HG03196 (cell line): Measurements from ENCODE around the gene DYSF.

Experiments used
- ATAC-seq: cut with Tn5 transposase; IDR thresholded peaks from one replicate; pipeline ENCODE4 v1.9.1; 2021; ENCODE audit not compliant: unreplicated experiment

The DYSF gene

DNA sequence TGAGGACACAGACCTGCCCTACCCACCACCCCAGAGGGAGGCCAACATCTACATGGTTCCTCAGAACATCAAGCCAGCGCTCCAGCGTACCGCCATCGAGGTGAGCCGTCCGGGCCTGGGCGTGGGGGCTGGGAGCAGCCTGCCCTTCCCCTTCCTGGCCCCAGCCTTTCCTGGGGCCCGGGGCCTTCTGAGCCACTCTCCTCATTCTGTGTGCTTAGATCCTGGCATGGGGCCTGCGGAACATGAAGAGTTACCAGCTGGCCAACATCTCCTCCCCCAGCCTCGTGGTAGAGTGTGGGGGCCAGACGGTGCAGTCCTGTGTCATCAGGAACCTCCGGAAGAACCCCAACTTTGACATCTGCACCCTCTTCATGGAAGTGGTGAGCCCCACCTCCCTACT is 157.9 kb downstream of the DYSF start:
- no peak for ATAC-seq

DNA sequence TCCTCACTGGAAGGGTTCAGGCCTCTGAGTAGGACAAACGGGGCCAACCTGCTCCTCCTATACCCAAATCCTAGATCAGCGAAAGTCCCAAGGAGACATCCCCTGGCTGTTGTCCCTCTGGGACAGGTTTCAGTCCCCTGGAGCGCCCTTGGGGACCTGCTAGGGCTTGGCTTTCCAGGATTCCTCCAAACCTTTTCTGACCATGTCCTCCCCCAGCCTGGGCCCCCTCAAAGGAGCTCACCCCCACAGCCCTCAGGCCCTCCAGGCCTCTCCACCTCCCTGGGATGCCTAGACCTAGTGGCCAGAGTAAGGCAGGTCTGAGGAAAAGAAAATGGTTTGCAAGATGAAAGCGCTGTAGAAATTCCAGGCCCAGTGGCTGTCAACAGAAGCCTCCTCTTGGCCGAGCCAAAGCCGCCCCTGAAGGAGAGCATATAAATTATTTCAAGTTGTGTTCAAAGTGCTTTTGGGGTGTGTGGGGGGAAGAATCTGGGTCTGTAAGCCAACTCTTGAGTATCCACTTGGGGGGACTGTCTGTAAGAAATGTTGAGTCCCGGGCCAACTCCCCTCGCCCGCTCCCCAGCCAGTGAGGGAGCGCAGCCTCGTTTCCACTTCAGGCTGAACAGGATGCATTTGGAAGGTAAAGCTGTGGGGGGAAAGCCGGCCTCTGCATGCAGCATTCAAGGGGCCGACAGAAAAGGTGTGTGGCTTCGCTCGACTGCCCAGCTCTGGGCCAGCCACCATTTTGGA is 158.6 kb downstream of the DYSF start:
- no peak for ATAC-seq

DNA sequence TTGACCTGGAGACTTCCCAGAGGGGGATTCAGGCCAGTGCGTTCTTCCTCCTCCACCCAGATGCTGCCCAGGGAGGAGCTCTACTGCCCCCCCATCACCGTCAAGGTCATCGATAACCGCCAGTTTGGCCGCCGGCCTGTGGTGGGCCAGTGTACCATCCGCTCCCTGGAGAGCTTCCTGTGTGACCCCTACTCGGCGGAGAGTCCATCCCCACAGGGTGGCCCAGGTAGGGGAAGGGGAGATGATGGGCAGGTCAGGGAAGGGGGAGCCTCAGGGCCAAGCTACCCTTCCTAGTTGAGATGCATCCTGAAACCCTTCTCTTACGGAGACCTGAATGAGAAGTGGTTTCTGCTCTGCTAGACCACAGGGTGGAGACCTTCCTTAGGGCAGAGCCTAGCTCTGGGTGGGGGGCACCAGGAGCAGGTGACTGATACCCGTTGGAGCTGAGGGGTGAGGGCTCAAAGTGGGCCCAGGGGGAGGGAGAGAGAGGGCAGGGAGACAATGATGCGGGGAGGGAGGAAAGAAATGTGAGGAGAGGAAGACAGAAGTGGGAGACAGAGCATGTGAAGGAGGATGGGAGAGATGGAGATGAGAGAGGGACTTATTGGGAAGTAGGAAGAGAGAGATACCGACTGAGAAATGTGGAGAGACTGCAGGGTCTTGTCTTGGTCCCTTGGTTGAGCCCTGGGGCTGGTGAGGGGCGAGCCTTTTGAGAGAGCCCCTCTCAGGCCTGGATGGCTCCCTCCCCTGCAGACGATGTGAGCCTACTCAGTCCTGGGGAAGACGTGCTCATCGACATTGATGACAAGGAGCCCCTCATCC is 159.4 kb downstream of the DYSF start:
- no peak for ATAC-seq

DNA sequence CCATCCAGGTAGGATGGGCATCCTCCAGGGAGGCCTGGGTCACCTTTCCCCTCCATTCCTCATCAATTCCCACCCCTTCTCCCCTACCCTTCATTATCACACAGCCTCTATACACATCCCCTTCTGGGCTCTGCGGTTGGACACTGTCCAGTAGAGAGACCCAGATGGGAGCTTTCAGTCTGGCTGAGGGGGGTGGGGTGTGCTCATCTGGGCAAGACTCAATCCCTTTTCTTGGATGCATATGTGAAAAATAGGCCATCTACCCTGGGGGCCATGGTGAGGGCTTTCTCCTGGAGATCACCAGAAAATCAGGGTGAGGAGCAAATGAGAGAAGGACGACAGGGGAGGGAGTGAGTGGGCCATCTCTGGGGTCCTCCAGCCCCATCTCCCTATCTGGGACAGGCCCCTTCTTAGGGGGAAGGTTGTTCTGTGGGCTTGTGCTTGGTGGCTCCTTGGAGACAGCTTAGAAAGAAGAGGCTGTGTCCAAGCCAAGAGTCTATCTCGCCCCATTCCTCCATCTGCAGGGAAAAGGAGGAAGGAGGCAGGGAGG is 160.1 kb downstream of the DYSF start:
- ATAC-seq: no peak

DNA sequence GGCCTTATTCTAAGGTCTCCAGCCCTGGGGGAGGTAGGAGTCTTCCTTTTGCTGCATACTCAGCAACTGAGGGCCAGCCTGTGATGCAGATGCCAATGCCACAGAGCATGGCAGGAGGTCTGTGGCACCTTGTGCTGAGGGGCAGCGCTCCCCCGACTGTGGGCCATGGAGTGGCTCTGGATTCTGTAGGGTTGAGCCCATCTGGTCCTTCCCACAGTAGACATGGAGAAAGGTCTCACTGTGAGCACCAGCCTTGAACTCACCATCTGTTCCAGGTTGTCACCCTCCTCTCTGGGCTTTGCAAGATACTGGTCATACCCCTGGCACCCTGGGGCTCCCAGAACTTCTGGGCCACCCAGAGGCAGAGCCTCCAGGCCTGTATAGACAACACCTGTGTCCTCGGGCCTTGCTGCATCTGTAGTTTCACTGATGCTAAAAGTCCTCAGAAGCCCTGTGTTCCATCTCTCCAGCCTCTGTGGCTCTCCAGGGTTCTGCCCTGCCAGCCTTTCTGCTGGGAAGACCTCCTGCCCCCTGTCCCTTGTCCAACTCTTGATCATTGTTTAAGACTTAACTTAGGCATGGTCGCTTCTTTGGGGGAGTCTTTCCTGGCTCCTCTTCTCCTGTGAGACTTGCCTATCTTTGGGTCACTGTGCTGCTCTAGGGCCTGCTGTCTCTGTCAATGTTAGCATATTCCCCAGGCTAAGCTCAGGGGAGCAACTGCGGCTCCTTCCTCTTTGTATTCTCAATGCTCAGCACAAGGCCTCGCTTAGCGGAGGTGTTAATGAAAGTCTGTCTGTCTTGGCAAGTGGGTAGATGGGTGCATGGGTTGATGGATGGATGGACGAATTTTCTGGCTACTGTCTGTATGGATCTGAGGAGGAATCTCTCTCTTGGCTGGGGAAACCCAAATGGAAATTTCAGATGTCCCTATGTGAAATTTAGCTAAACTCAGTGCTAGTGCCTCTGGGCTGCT is 160.9 kb downstream of the DYSF start:
- no peak for ATAC-seq

DNA sequence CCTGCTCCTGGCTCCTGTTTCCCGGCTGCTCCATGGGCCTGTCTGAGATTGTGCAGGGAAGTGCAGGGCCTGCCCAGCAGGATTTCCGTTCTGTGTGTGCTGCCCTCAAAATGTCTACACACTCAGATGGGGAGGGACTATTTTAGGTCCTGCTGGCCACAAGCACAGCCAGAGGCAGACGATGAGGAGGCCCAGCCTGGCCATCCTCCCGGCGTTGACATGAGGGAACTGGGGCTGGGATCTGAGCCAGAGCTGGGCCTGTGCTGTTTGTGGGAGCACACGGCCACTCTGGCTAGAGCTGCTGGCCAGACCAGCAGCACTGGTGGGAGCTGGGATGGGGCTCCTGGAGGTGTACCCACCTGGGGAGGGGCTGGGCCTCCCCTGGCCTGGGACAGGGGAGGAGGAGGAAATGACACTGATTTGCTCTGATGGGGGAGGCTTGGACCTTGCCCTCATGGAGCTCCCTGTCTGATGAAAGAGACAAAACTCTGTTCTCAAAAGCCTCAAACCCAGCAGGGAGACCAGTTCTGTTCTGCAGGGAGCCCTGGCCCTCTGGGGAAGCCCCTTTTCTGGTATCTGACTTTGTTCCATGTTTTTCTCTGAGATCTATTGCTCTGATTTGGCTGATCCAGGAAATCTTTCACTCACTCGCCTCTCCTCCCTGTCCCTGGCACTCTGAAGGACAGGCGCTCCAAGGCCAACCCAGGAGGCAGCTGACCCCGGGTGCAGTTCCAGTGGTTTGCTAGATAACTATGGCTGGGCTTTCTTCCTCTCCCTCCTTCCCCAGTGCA is 161.8 kb downstream of the DYSF start:
- no peak for ATAC-seq

DNA sequence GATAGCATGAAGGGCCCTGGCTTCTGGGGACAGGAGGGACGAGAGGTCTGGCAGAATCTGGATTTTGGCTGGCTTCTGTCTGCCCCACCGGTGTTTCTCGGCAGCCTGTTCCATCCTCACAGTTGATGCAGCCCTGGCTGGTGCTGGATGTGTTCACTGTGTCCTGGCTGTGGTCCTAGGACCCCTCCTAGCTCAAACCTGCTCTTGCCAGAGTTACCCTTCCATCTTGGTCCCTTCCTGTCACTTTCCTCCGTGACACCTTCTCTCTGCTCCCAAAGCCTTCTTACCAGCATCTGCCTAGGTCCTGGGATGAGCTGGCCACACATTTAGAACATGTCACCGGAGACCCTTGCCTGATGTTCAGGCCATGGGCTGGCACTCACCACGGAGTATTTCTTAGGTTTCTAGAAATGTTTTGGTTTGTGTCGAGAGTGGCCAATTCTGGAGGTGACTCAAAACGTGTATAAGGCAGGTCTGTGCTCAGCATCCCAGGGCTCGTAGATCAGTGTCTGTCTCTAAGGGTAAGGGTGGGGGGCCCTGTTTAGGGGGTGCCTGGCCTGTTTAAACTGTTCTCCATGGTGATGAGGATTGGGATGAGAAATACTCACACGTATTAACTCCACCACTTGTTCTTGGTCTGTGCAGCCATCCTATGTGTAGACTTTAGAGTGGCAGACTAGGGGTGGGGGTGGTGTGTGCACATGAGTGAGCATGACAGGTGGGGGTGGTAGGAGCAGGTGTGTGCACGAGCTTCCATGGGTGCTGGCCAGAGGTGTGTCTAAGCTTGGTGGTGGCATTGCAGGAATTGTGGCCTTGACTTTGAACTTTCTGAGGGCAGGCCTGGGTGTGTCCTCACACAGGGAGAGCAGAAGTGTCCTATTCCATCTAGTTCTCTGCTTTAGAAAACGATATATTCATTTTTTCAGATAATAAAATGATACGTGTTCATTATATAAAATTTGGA is 162.7 kb downstream of the DYSF start:
- no peak for ATAC-seq

DNA sequence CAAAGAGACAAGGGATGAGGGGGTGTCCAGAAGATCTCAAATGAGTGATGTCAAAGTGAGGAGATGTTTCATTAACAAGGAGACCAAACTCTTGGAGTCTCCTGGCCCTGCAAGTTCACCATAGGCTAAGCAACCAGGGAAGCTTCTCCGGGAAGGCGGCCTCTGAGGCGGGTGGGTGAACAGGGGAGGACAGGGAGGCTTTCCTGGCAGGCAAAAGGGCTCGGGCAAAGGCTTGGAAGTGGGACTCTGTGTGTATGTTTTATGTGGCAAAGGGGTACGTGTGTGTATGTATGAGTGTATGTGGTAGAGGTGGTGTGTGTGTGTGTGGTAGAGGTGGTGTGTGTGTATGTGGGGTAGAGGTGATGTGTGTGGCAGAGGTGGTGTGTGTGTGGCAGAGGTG is 163.9 kb downstream of the DYSF start:
- no peak for ATAC-seq

DNA sequence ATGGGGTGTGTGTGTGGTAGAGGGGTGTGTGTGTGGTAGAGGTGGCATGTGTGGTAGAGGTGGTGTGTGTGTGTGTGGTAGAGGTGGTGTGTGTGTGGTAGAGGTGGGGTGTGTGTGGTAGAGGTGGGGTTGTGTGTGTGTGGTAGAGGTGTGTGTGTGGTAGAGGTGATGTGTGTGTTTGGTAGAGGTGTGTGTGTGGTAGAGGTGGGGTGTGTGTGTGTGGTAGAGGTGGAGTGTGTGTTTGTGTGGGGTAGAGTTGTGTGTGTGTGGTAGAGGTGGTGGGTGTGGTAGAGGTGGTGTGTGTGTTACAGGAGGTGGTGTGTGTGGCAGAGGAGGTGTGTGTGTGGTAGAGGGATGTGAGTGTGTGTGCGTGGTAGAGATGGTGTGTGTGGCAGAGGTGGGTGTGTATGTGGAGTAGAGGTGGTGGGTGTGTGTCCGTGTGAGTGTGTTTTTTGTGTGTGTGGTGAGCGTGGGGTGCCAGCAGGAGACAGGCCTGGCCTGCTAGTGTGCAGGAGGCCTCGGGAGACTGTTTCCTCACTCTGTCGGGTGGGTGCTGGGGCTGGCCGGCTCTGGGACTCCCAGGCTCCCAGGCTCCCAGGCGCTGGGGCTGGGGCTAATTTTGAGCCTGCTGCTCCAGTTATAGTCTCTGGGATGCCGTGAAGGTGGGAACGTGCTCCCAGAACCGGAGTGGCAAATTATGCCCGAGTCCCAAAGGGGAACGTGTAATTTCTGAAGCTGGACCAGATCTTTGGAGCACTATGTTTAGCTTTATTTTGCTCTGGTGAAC is 165.2 kb downstream of the DYSF start:
- ATAC-seq: no peak

DNA sequence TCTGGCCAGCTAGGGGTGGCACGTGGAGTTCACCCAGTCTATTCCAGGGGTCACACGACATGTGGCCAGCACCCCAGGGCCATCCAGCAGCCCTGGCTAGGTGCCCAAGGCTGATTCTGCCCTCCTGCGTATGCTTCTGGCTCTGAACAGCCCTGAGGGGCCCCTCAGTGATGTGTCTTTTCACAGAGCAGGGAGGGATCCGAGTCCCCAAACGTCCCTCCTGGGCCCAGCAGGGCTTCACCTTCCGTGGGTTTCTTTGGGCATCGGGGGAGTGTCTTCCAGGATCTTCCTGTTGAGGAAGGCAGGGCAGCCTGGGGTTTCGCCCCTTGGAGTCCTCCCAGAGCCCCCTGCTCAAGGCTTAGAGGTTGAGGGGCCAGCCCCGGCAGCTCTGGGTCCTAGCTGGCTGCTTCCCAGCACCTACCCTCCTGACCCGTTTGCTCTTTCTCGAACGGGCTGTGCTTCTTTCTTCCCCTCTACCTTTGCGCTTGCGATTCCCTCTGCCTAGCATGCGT is 165.9 kb downstream of the DYSF start:
- no peak for ATAC-seq

DNA sequence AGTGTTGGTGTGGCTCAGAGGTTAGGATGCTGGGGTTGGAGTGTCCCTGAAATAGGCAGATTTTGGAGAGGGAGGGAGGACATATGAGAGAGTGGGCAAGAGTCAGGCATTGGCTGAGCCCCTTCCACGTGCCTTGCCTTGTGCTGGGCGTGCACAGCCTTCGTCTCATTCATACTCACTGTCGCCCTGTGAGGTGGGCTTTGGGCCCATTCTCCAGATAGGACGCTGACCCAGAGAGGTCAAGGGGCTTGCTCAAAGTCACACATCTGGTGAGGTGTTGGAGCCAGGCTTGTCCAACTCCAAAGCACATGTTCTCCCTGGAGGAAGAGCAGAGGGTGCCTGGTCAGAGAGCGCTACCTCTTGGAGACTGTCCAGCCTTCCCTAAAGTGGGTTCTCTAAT is 166.8 kb downstream of the DYSF start:
- ATAC-seq: no peak

DNA sequence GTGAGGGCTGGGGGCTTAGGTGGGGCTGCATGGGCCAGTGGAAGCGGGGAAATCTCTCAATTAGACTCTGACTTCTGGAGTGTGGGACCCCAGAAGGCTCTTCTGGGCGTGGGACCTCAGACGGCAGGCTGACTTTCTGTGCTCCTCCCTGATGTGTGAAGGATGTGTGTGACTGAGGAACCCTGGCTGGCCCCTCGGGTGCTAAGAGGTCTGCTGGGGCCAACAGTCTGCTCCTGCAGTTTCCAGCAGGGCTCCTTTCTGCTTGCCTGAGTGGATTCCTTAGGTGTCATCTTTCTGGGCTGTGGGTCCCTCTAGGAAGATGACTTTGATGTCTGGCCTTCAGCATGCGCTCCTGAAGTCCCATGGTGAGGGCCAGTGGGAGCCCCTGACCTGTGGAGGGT is 167.5 kb downstream of the DYSF start:
- no peak for ATAC-seq

DNA sequence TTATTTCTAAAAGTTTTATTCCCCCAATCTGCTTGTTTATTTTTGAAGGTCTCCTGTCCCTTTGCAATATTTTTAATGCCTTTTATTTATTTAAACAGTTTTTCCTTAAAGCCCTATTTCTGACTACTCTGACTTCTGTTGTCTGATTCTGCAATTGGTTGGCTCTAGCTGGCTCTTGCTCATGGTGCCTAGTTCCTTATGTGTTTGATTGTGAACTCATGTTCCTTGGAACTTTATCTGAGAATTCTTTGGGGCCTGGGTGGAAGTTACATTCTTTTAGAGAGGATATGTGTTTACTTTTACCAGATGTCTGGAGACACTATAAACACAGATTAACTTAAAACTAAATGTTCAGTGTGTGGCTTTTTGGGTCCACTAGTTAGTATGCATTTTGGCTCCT is 175.9 kb downstream of the DYSF start:
- ATAC-seq: no peak

DNA sequence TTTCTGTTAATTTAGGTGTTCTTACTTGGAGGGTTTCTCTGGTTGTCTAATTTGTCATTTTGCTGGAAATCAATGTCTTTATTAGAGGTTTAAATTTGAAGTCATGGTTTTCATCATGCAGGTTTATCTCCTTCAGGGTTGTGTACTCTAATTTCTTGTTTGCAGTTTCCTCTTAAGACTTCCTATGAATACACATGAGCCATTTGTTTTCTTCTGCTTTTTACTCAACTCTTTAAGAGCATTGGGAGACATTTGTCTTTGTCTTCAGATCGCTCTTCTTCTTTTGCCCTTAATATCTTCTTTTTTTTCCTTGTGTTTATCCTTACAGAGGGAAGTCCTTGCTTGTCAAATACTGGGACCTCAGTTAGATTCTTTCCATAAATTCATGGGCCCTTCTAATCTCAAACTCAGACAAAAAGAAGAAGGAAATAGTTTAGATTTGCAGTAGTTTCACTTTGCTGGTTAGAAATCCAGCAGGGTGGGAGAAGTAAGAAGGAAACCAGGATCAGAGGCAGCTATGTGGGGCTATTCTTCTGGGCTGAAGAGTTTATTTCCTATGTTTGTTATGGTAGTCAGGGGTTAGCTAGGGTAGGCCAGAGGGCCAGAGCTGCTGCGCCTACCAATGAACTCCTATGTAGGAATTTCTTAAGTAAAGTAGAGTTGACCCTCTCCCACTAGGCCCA is 176.6 kb downstream of the DYSF start:
- ATAC-seq: no peak

DNA sequence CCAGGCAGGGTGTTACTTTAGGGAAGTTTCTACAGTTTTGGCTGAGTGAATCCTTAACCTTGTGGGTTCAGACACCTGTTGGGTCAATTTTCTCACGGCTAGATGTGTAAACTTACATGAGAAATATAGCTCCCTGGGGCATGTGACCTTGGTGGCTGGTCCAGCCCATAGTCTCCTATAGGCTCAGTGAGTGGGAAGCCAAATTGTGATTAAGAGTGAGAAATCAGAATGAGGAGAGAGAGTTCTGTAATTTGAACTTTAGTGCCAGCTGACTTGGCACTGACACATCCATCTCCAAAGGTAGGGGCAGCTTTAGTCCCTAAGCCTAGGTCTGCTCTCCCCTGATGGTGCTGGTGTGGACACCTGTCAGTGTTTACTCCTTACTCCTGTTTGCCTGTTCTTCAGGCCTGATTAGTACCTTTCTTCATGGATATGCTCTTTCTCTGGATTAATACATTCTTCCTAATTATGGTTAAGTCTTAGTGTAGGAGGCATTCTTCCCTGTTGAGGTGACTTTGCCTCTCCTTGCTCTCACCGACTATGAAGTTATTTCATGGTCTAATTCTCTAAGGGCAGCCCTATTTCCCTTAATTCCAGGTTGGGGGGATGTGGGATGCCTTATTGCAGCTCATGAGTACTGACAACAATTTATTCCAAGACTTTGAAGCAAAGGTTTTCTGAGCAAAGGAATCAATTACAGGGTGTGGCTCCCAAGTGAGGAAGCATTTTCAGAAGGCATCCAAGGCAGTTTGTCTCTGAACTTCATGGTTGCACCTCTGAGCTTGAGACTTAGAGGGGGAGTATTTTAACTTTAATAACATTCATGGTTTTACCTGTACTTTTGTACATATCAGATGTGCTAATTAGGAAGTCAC is 177.3 kb downstream of the DYSF start:
- peak; percentile 53 for ATAC-seq

DNA sequence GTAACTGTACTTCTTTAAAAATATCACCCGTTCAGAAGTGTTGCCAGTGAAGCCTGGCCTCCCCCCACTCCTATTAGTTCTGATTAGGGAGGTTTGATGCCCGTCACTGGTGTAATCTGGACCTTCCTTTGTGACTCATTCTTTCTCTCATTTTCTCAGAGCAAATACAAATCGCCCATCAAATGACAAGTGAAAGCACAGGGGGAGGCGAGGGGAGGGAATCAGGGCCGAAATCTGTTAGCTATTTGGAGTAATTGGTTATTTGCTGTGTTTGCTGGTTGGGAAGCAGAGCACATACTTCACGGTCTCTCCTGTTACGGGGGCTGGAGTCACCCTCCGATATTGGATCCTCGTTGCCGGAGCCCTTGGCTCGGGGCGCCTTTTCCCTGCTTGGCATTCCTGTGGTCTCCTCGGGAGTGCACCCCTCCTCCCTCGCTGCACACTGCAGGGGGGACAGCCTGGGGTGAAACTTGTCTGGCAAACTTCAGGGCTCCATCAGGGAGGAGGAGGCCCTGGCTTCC is 178.1 kb downstream of the DYSF start:
- ATAC-seq: no peak
